AG10803 (cell line): Measurements from ENCODE around the gene SRPK1.

Experiments
- DNase-seq: peaks from one replicate; pipeline ENCODE4 v3.0.0; 2010; ENCODE audit warnings: low read depth
- H3K4me3 ChIP-seq: 2 replicates; pipeline ENCODE4 v1.5.1; 2011; ENCODE audit warnings: mild to moderate bottlenecking, low read length, control low read depth
- TF ChIP-seq, protein P1 (sequence below): conservative IDR thresholded peaks from 2 replicates; pipeline ENCODE4 v1.5.1; 2011; ENCODE audit warnings: mild to moderate bottlenecking, low read length, control low read depth, inconsistent platforms

The SRPK1 gene

DNA sequence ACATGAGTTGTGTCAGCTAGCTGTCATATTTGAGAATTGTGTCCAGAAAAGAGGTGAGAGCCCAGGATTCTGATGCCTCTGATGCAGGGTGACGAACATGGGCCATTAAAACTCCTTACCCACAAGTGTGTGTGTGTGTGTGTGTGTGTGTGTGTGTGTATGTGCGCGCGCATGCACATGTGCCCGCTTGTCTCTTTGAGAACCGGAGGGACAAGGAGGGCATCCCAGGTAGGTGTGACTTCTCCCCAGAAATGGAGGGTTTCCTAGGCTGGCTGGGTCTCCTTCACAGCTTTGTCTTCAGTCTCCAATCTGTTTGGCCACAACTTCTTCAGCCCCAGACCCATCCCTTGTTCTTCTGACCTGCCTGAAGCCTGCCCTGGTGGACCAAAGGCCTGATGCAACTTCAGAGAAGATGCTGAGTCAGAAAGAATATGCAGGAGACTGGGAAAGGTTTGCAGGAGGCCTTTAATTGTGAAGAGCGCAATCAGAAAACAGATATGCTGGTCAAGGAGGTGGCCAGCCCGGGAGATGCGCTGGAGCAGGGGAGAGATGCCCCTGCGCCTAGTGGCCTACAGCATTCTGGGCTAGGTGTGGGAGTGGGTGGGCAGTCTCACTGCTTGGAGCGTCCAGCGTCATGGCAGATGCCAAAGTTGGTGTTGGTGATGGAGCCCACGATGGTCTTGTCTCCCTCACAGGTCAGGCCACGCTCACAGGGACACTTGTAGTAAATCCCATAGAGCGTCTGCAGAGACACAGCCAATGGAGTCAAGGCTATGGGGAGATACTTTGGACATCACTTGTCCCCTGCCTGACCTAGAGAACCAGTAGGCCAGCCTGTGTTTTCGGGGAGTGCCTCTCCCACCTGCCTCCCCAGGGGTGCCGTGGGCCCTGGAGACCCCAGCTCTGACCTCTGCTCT lies 126.1 kb downstream of the SRPK1 start:
- TF ChIP-seq, protein P1, sequence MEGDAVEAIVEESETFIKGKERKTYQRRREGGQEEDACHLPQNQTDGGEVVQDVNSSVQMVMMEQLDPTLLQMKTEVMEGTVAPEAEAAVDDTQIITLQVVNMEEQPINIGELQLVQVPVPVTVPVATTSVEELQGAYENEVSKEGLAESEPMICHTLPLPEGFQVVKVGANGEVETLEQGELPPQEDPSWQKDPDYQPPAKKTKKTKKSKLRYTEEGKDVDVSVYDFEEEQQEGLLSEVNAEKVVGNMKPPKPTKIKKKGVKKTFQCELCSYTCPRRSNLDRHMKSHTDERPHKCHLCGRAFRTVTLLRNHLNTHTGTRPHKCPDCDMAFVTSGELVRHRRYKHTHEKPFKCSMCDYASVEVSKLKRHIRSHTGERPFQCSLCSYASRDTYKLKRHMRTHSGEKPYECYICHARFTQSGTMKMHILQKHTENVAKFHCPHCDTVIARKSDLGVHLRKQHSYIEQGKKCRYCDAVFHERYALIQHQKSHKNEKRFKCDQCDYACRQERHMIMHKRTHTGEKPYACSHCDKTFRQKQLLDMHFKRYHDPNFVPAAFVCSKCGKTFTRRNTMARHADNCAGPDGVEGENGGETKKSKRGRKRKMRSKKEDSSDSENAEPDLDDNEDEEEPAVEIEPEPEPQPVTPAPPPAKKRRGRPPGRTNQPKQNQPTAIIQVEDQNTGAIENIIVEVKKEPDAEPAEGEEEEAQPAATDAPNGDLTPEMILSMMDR, result no peak

DNA sequence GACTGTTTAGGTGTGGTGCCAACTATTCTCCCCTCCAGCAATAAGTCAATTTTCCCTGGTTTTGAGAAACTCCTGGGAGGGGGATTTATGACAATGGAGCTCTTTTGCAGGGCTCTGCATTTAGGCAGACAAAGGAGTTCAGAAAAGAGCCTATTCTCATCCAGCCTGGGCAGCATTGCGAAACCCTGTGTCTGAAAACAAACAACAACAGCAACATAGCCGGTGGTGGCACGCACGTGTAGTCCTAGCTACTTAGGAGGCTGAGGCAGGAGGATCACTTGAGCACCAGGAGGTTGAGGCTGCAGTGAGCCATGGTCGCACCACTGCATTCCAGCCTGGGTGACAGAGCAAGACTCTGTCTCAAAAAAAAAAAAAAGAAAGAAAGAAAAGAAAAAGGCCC lies 130.2 kb downstream of the SRPK1 start:
- no peak for DNase-seq
- no peak overlapping the region for H3K4me3 ChIP-seq
- TF ChIP-seq, protein P1, result no peak

More for the DNA sequence above, 126.1 kb downstream of the SRPK1 start:
- DNase-seq, result no peak
- H3K4me3 ChIP-seq, result no peak overlapping the region

DNA sequence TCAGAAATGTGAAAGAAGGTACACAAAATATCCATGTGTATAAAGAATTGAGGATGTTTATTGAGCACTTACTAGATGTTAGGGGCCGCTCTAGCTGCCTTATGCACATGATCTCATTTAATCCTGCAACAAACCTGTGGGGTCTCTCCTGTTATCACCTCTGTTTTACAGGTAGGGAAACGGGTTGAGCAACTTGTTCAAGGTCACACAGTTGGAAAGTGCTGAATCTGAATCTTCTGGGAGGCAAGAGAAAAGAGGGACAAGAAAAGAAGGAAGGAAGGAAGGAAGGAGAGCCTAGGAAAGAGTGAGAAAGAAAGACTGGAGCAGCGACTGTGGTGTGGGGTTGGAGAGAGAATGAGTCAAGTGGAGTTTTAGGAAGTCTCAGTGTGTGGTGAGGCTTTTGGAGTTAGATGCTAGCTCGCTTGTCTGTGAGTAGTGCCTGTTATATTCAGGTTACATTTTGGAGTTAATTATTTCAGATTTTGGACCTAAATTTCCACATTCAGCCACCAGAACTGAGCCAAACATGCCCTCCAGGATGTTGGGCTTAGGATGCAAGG lies 132.4 kb downstream of the SRPK1 start:
- TF ChIP-seq, protein P1, result no peak
- DNase-seq, result no peak
- H3K4me3 ChIP-seq, result no peak overlapping the region

DNA sequence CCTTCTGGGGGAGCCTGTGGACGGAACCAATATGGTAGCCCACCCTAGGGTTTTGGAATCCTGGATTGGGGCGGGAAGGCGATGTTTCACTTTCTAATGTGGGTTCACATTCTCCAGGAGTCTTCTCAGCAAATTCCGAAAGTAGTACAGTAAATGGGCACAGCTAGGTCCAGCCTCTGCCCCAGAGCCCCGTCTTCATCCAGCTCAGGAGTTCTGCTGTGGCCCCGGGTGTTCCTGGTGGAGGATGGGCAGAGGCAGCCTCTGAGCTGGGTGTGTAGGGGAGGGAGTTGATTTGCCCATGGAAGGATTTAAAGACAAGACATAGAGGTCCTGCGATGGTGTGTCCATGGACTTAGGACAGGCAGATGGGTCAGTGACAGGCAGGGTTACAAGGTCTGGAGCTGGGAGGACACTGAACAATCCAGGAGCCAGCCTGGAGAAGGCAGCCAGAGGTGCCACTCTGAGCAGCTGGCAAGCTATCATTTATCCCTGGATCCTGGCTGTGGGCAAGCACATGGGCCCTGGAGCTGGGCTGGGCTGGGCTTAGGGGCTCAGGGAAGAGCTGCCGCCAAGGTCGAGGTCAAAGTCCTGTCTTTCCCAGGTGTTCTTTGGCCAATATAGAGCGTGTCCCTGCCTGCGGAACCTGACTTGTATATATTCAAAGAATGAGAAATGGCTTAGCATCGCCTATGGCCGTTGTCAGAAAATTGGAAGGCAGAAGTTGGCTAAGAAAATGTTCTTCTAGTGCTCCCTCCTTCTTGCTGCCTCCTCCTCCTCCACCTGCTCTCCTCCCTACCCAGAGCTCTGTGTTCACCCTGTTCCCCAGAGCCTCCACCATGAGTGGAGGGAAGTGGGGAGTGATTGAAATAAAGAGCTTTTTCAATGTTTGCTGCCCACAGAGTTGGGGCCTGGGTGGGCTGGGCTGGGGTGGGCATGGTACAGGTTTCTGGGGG lies 133.4 kb downstream of the SRPK1 start:
- TF ChIP-seq, protein P1, result no peak
- DNase-seq, result no peak
- no peak overlapping the region for H3K4me3 ChIP-seq

DNA sequence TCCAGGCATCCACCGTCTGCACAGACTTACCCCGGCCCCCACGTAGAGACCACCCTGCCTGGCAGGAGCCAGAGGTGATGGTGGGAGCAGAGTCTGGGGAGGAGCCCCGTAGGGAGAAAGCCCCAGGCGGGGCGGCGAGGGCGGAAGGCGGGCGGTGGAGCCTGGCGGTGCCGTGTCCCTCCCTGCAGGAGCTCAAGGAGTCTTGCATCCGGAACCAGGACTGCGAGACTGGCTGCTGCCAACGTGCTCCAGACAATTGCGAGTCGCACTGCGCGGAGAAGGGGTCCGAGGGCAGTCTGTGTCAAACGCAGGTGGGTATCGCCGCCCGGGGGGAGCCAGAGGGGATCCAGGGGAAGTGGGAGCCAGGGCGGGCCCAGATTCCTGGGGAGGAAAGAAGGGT lies 134.1 kb downstream of the SRPK1 start:
- DNase-seq, result no peak
- H3K4me3 ChIP-seq, result no peak overlapping the region
- TF ChIP-seq, protein P1, result no peak

DNA sequence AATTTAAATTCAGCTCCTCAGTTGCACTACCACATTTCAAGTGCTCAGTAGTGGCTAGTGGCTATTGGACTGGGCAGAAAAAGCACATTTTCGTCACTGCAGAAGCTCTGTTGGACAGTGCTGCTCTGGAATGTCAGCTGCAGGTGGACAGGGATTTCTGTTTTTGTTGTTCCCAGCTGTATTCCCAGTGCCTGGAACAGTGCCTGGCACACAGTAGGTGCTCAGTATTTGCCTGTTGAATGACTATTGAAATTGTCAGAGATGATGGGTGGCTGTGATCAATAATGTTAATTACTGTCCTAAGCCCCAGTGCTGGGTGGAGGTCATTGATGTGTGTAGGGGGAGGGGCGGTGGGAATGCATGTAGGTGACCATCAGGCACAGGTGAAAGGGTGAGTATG lies 134.6 kb downstream of the SRPK1 start:
- TF ChIP-seq, protein P1, result no peak
- H3K4me3 ChIP-seq, result no peak overlapping the region

More for the DNA sequence above, 134.6 kb downstream of the SRPK1 start:
- DNase-seq, result no peak
